Liver (tissue), 9 donors: ENCODE data around the gene ABHD17A. TPM values are rescaled to one million over a fixed set of nuclear protein-coding genes. Genes with fewer than 3 reads are reported as not detected.

Experiments
- DNase-seq: peaks from one replicate; pipeline ENCODE4 v3.0.0-alpha.2; 2017; ENCODE audit warnings: low spot score
- H3K27ac ChIP-seq, 2 donors: one replicate each; pipeline ENCODE4 v1.7.0; 2013; ENCODE audit warnings: inconsistent platforms in 2 of 2, low read length in 2 of 2, control low read depth in 1 of 2, low read depth in 1 of 2, mild to moderate bottlenecking in 1 of 2
- H3K27me3 ChIP-seq, 4 donors: one replicate each; pipeline versions ENCODE4 v1.6.1 to v1.7.0; 2013; ENCODE audit warnings: low read length in 3 of 4, inconsistent platforms in 1 of 4, mild to moderate bottlenecking in 1 of 4, moderate library complexity in 1 of 4; ENCODE audit not compliant: control insufficient read depth in 4 of 4, insufficient read depth in 4 of 4
- H3K36me3 ChIP-seq, 4 donors: one replicate each; pipeline versions ENCODE4 v1.6.1 to v1.7.0; 2013; ENCODE audit warnings: low read length in 3 of 4, mild to moderate bottlenecking in 3 of 4, low read depth in 1 of 4, moderate library complexity in 1 of 4; ENCODE audit not compliant: control insufficient read depth in 4 of 4, insufficient read depth in 3 of 4
- H3K4me1 ChIP-seq, 4 donors: one replicate each; pipeline versions ENCODE4 v1.6.1 to v1.7.0; 2013; ENCODE audit warnings: low read length in 3 of 4, mild to moderate bottlenecking in 3 of 4, moderate library complexity in 1 of 4; ENCODE audit not compliant: control insufficient read depth in 4 of 4, insufficient read depth in 4 of 4
- H3K4me3 ChIP-seq, 3 donors: one replicate each; pipeline versions ENCODE4 v1.6.1 to v1.7.0; 2013; ENCODE audit warnings: low read length in 3 of 3, control low read depth in 1 of 3, low read depth in 1 of 3, mild to moderate bottlenecking in 1 of 3
- H3K9ac ChIP-seq, 2 donors: one replicate each; pipeline ENCODE4 v1.7.0; 2013; ENCODE audit warnings: low read length in 2 of 2, mild to moderate bottlenecking in 2 of 2, moderate library complexity in 2 of 2, control low read depth in 1 of 2, low read depth in 1 of 2
- H3K9me3 ChIP-seq, 4 donors: one replicate each; pipeline versions ENCODE4 v1.6.1 to v1.7.0; 2013; ENCODE audit warnings: low read length in 3 of 4; ENCODE audit not compliant: control insufficient read depth in 4 of 4
- EGR1 ChIP-seq, 2 donors: IDR thresholded peaks; 2 replicates each; pipeline ENCODE4 v1.6.1; 2016 to 2018; ENCODE audit warnings: antibody characterized with exemption in 2 of 2, low read depth in 2 of 2
- FOXA1 ChIP-seq: IDR thresholded peaks from 2 replicates; pipeline ENCODE4 v1.6.1; 2016; ENCODE audit warnings: antibody characterized with exemption
- FOXA2 ChIP-seq: IDR thresholded peaks from 2 replicates; pipeline ENCODE4 v1.6.1; 2016; ENCODE audit warnings: antibody characterized with exemption
- GABPA ChIP-seq, 2 donors: IDR thresholded peaks in 1 of 2; conservative IDR thresholded peaks in 1 of 2; 2 replicates each; pipeline ENCODE4 v1.6.1; 2016; ENCODE audit warnings: antibody characterized with exemption in 2 of 2, mild to moderate bottlenecking in 1 of 2, moderate library complexity in 1 of 2
- HNF4A ChIP-seq, 2 donors: conservative IDR thresholded peaks; 2 replicates each; pipeline ENCODE4 v1.6.1; 2016; ENCODE audit warnings: antibody characterized with exemption in 2 of 2, mild to moderate bottlenecking in 2 of 2
- HNF4G ChIP-seq: IDR thresholded peaks from 2 replicates; pipeline ENCODE4 v1.6.1; 2016; ENCODE audit warnings: antibody characterized with exemption
- NR2F2 ChIP-seq: IDR thresholded peaks from 2 replicates; pipeline ENCODE4 v1.6.1; 2016; ENCODE audit warnings: antibody characterized with exemption
- RAD21 ChIP-seq, 2 donors: IDR thresholded peaks; 2 replicates each; pipeline ENCODE4 v1.6.1; 2016; ENCODE audit warnings: antibody characterized with exemption in 2 of 2, mild to moderate bottlenecking in 2 of 2
- RXRA ChIP-seq, 2 donors: IDR thresholded peaks; 2 replicates each; pipeline ENCODE4 v1.6.1; 2017 to 2018; ENCODE audit warnings: antibody characterized with exemption in 2 of 2, mild to moderate bottlenecking in 1 of 2
- SP1 ChIP-seq: IDR thresholded peaks from 2 replicates; pipeline ENCODE4 v1.6.1; 2018; ENCODE audit warnings: antibody characterized with exemption, mild to moderate bottlenecking
- TAF1 ChIP-seq: conservative IDR thresholded peaks from 2 replicates; pipeline ENCODE4 v1.6.1; 2016; ENCODE audit warnings: antibody characterized with exemption, mild to moderate bottlenecking
- YY1 ChIP-seq: IDR thresholded peaks from 2 replicates; pipeline ENCODE4 v1.6.1; 2016; ENCODE audit warnings: antibody characterized with exemption, mild to moderate bottlenecking
- WGBS: extraction: QIAGEN DNeasy Blood & Tissue Kit; methylation state at CpG from one replicate; pipeline ENCODE4 v1.1.7; 2013; 5-methylcytosine and 5-hydroxymethylcytosine counted together
- polyA plus RNA-seq, 2 donors: library from polyadenylated mRNA; stranded (reverse) in 1 of 2; unstranded in 1 of 2; fragments of 200-250 nt in 1 of 2; fragments of >200 nt in 1 of 2; fragmentation: Nextera tagmentation in 1 of 2; extraction: Ambion mirVana in 1 of 2; gene quantifications; one replicate each; pipeline versions ENCODE4 v1.2.1 to v1.2.3, GENCODE V29; 2013 to 2015
- total RNA-seq, 2 donors: library from RNA; depleted of rRNA; stranded (reverse); fragments of >200 nt; gene quantifications; one replicate each; pipeline ENCODE4 v1.2.3, GENCODE V29; 2014
- TF ChIP-seq, protein P1 (sequence below): IDR thresholded peaks from 2 replicates; pipeline ENCODE4 v1.6.1; 2016; ENCODE audit warnings: antibody characterized with exemption, mild to moderate bottlenecking
- TF ChIP-seq, protein P2 (sequence below): fragments of 150-350 bp; IDR thresholded peaks from 2 replicates; pipeline ENCODE4 v1.5.1; 2017; ENCODE audit warnings: improper control_type of control experiment, low read depth, low read length; ENCODE audit not compliant: missing input control
- TF ChIP-seq, protein P3 (sequence below): IDR thresholded peaks from 2 replicates; pipeline ENCODE4 v1.6.1; 2016; ENCODE audit warnings: antibody characterized with exemption
- TF ChIP-seq, protein P4 (sequence below): IDR thresholded peaks from 2 replicates; pipeline ENCODE4 v1.6.1; 2016; ENCODE audit warnings: antibody characterized with exemption
- donor health status: healthy.
- donor health status: healthy.
- donor health status: healthy.
- donor health status: healthy.
- donor health status: healthy.

Gene ABHD17A
- total and polyA plus RNA-seq, 4 donors: 8.1 to 30.2 (median 27.0) TPM

DNA sequence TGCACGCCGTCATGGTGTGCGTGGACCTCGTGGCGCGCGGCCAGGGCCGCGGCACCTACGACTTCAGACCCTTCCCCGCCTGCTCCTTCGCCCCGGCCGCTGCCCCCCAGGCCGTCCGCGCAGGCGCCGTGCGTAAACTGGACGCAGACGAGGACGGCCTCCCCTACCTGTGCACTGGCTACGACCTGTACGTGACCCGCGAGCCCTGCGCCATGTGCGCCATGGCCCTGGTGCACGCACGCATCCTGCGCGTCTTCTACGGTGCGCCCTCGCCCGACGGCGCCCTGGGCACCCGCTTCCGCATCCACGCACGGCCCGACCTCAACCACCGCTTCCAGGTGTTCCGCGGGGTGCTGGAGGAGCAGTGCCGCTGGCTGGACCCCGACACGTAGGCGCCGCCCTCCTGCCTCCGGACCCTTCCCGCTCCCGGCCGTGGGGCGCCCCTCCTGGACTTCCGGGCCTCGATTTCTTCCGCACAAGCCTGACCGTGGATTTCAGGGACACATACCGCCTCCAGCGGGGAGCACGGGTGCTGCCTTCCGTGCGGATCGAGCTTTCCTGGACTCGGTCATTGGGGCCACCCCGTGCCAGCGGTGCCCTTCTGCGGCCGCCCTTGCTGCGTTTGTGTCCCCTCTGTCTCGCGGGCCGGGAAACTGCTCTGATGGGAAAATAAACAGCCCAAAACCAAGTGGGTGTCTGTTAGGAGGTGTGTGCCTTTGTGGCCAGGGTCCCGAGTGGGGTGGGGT lies 27.6 kb upstream of the ABHD17A start:
- Histone ChIP-seq H3K27me3 (no peaks in the 10 kb centered on the region), H3K36me3 (peaks cover 0 to 12% (median 4%) of the 10 kb centered on the region in 4 donors), H3K9ac (no peak overlapping the region), H3K27ac (no peak overlapping the region), H3K9me3 (no peaks in the 10 kb centered on the region), H3K4me3 (no peak overlapping the region), H3K4me1 (peaks cover 0 to 5% (median 1%) of the 10 kb centered on the region in 4 donors)
- DNase-seq: no peak
- WGBS: 98% methylated on average over 77 of the region's 77 CpGs
- TF ChIP-seq FOXA2: no peak
- TF ChIP-seq FOXA1: no peak
- no peak for TF ChIP-seq GABPA (IDR thresholded peaks at IDR 0.05 in 1 of 2, conservative IDR thresholded peaks at IDR 0.05 in 1 of 2)
- TF ChIP-seq HNF4G: no peak
- no peak for TF ChIP-seq HNF4A (conservative IDR thresholded peaks at IDR 0.05)
- TF ChIP-seq RAD21 (IDR thresholded peaks at IDR 0.05): no peak
- no peak for TF ChIP-seq TAF1
- no peak for TF ChIP-seq YY1
- TF ChIP-seq, protein P1, sequence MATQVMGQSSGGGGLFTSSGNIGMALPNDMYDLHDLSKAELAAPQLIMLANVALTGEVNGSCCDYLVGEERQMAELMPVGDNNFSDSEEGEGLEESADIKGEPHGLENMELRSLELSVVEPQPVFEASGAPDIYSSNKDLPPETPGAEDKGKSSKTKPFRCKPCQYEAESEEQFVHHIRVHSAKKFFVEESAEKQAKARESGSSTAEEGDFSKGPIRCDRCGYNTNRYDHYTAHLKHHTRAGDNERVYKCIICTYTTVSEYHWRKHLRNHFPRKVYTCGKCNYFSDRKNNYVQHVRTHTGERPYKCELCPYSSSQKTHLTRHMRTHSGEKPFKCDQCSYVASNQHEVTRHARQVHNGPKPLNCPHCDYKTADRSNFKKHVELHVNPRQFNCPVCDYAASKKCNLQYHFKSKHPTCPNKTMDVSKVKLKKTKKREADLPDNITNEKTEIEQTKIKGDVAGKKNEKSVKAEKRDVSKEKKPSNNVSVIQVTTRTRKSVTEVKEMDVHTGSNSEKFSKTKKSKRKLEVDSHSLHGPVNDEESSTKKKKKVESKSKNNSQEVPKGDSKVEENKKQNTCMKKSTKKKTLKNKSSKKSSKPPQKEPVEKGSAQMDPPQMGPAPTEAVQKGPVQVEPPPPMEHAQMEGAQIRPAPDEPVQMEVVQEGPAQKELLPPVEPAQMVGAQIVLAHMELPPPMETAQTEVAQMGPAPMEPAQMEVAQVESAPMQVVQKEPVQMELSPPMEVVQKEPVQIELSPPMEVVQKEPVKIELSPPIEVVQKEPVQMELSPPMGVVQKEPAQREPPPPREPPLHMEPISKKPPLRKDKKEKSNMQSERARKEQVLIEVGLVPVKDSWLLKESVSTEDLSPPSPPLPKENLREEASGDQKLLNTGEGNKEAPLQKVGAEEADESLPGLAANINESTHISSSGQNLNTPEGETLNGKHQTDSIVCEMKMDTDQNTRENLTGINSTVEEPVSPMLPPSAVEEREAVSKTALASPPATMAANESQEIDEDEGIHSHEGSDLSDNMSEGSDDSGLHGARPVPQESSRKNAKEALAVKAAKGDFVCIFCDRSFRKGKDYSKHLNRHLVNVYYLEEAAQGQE: no peak
- TF ChIP-seq SP1: no peak
- TF ChIP-seq, protein P2, sequence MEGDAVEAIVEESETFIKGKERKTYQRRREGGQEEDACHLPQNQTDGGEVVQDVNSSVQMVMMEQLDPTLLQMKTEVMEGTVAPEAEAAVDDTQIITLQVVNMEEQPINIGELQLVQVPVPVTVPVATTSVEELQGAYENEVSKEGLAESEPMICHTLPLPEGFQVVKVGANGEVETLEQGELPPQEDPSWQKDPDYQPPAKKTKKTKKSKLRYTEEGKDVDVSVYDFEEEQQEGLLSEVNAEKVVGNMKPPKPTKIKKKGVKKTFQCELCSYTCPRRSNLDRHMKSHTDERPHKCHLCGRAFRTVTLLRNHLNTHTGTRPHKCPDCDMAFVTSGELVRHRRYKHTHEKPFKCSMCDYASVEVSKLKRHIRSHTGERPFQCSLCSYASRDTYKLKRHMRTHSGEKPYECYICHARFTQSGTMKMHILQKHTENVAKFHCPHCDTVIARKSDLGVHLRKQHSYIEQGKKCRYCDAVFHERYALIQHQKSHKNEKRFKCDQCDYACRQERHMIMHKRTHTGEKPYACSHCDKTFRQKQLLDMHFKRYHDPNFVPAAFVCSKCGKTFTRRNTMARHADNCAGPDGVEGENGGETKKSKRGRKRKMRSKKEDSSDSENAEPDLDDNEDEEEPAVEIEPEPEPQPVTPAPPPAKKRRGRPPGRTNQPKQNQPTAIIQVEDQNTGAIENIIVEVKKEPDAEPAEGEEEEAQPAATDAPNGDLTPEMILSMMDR: no peak
- TF ChIP-seq, protein P3, sequence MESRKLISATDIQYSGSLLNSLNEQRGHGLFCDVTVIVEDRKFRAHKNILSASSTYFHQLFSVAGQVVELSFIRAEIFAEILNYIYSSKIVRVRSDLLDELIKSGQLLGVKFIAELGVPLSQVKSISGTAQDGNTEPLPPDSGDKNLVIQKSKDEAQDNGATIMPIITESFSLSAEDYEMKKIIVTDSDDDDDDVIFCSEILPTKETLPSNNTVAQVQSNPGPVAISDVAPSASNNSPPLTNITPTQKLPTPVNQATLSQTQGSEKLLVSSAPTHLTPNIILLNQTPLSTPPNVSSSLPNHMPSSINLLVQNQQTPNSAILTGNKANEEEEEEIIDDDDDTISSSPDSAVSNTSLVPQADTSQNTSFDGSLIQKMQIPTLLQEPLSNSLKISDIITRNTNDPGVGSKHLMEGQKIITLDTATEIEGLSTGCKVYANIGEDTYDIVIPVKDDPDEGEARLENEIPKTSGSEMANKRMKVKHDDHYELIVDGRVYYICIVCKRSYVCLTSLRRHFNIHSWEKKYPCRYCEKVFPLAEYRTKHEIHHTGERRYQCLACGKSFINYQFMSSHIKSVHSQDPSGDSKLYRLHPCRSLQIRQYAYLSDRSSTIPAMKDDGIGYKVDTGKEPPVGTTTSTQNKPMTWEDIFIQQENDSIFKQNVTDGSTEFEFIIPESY: no peak
- TF ChIP-seq NR2F2: no peak
- TF ChIP-seq EGR1 (IDR thresholded peaks at IDR 0.05; ENCODE audit: low read depth in 2 of 2): no peak
- no peak for TF ChIP-seq RXRA (IDR thresholded peaks at IDR 0.05)
- TF ChIP-seq, protein P4, sequence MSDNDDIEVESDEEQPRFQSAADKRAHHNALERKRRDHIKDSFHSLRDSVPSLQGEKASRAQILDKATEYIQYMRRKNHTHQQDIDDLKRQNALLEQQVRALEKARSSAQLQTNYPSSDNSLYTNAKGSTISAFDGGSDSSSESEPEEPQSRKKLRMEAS: no peak

DNA sequence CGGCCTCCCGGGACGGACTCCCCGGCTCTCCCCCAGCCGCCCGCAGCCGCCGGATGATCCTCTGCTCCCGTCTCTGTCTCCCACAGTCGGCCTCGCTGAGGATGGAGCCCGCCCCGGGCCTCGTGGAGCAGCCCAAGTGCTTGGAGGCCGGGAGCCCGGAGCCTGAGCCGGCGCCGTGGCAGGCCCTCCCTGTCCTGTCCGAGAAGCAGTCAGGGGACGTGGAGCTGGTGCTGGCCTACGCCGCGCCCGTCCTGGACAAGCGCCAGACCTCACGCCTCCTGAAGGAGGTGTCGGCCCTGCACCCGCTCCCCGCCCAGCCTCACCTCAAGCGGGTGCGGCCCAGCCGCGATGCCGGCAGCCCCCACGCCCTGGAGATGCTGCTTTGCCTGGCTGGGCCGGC lies 26.7 kb upstream of the ABHD17A start:
- WGBS: 91% methylated on average over 37 of the region's 37 CpGs
- no peak overlapping the region for H3K9ac ChIP-seq
- H3K9me3 ChIP-seq: no peaks in the 10 kb centered on the region
- no peaks in the 10 kb centered on the region for H3K27me3 ChIP-seq
- no peak for TF ChIP-seq GABPA (IDR thresholded peaks at IDR 0.05 in 1 of 2, conservative IDR thresholded peaks at IDR 0.05 in 1 of 2)
- peaks cover 0 to 5% (median 2%) of the 10 kb centered on the region in 4 donors for H3K4me1 ChIP-seq
- no peak overlapping the region for H3K4me3 ChIP-seq
- H3K36me3 ChIP-seq: peaks cover 0 to 11% (median 4%) of the 10 kb centered on the region in 4 donors
- no peak overlapping the region for H3K27ac ChIP-seq
- DNase-seq: no peak
